HepG2 (cell line): ENCODE results near the gene GLB1L. TPM values are rescaled to one million over a fixed set of nuclear protein-coding genes. Genes with fewer than 3 reads are reported as not detected.

Experiments used
- ELF1 ChIP-seq: sonication (generic); formaldehyde crosslinking; IDR thresholded peaks from 2 replicates; pipeline ENCODE4 v1.4.0; 2020; ENCODE audit warnings: missing genetic modification reagents
- NCOA2 ChIP-seq: sonication (generic); formaldehyde crosslinking; IDR thresholded peaks from 2 replicates; pipeline ENCODE4 v1.8.0; 2022; ENCODE audit warnings: inconsistent platforms
- PRPF4 ChIP-seq: fragments of 200-400 bp; formaldehyde crosslinking; IDR thresholded peaks from 2 replicates; pipeline ENCODE4 v1.6.1; 2016; ENCODE audit warnings: low read length, low read depth; ENCODE audit not compliant: poor library complexity, severe bottlenecking
- polyA plus RNA-seq, 8 experiments: library from polyadenylated mRNA; depleted of rRNA in 3 of 8; stranded (reverse) in 7 of 8; unstranded in 1 of 8; fragments of >200 nt; fragmentation: Illumina TruSeq in 4 of 8; extraction: Trizol in 4 of 8; gene quantifications; 2 replicates each; pipeline versions ENCODE4 v1.2.1 to v1.2.3, GENCODE V29; 2011 to 2016; ENCODE audit warnings: low read depth in 4 of 8, missing spikeins in 1 of 8, mixed read lengths in 1 of 8; ENCODE audit not compliant: insufficient read depth in 1 of 8
- total RNA-seq, 5 experiments: library from RNA; depleted of rRNA; stranded (reverse); fragments of >200 nt; fragmentation: Illumina TruSeq; extraction: Trizol; gene quantifications; 2 replicates each; pipeline ENCODE4 v1.2.3, GENCODE V29; 2016; ENCODE audit warnings: low read depth in 1 of 5
- TF ChIP-seq, protein P1 (sequence below): sonication (generic); formaldehyde crosslinking; IDR thresholded peaks from 2 replicates; pipeline ENCODE4 v1.5.0; 2020; ENCODE audit warnings: mild to moderate bottlenecking, missing genetic modification reagents, moderate library complexity
- TF ChIP-seq, protein P2 (sequence below): sonication (generic); formaldehyde crosslinking; IDR thresholded peaks from 2 replicates; pipeline ENCODE4 v1.8.0; 2022; ENCODE audit warnings: mild to moderate bottlenecking, missing genetic modification reagents, moderate library complexity
- TF ChIP-seq, protein P3 (sequence below): IDR thresholded peaks from 2 replicates; pipeline ENCODE4 v1.4.0; 2020; ENCODE audit warnings: mild to moderate bottlenecking, missing genetic modification reagents

GLB1L gene
- total and polyA plus RNA-seq, 2 of the 13 experiments (the other 11 are each of a cell fraction or from before 2014, with no cell fraction given), result 6.8 to 7.3 TPM

DNA sequence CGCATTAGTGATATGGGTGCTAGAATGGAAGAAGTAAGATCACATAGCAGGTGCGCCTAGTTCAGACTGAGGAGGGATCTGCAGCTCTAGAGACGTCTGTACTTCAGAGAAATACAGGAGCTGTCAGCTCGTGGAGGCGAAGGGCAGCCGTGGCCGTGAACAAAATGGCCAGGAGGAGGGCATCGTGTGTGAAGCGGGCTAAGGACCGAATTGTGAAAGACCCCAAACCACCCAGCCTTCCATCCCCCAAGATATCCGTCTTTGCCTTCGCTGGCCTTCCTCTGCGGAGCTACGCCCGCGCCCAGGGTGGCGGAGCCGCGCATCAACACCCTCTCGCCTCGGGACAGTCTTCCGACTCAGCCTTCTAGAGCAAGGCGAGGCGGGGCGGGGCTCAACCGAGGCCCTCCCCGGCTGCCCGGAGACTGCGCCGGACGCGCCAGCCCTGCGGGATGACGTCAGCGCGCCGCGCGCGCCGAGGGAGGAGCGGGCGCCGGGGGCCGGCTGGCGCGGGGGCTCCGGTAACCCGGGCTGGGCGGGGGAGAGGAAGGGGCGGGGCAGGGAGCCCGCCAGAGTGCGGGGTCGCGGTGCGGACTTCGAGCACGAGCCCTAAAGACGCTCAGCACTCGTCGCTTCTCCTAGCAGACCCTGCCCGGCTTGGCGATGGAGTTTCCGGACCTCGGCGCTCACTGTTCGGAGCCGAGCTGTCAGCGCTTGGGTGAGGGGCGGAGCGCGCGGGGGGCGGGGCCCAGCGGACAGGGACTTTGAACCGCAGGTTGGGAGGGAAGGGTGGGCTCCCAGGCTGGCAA lies 38.7 kb downstream of the GLB1L start, which contains the start of gene ZFAND2B (continued):
- TF ChIP-seq, protein P1, sequence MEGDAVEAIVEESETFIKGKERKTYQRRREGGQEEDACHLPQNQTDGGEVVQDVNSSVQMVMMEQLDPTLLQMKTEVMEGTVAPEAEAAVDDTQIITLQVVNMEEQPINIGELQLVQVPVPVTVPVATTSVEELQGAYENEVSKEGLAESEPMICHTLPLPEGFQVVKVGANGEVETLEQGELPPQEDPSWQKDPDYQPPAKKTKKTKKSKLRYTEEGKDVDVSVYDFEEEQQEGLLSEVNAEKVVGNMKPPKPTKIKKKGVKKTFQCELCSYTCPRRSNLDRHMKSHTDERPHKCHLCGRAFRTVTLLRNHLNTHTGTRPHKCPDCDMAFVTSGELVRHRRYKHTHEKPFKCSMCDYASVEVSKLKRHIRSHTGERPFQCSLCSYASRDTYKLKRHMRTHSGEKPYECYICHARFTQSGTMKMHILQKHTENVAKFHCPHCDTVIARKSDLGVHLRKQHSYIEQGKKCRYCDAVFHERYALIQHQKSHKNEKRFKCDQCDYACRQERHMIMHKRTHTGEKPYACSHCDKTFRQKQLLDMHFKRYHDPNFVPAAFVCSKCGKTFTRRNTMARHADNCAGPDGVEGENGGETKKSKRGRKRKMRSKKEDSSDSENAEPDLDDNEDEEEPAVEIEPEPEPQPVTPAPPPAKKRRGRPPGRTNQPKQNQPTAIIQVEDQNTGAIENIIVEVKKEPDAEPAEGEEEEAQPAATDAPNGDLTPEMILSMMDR, result no peak; the same call in 1 of the 2 replicates
- TF ChIP-seq ELF1 (CRISPR knock-in tag) (no peak; the same call in none of the 2 replicates), NCOA2 (CRISPR knock-in tag) (peak; percentile 43; the same call in 1 of the 2 replicates), PRPF4 (no peak)
- TF ChIP-seq, protein P2, sequence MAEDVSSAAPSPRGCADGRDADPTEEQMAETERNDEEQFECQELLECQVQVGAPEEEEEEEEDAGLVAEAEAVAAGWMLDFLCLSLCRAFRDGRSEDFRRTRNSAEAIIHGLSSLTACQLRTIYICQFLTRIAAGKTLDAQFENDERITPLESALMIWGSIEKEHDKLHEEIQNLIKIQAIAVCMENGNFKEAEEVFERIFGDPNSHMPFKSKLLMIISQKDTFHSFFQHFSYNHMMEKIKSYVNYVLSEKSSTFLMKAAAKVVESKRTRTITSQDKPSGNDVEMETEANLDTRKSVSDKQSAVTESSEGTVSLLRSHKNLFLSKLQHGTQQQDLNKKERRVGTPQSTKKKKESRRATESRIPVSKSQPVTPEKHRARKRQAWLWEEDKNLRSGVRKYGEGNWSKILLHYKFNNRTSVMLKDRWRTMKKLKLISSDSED (CRISPR knock-in tag), result no peak
- TF ChIP-seq, protein P3, sequence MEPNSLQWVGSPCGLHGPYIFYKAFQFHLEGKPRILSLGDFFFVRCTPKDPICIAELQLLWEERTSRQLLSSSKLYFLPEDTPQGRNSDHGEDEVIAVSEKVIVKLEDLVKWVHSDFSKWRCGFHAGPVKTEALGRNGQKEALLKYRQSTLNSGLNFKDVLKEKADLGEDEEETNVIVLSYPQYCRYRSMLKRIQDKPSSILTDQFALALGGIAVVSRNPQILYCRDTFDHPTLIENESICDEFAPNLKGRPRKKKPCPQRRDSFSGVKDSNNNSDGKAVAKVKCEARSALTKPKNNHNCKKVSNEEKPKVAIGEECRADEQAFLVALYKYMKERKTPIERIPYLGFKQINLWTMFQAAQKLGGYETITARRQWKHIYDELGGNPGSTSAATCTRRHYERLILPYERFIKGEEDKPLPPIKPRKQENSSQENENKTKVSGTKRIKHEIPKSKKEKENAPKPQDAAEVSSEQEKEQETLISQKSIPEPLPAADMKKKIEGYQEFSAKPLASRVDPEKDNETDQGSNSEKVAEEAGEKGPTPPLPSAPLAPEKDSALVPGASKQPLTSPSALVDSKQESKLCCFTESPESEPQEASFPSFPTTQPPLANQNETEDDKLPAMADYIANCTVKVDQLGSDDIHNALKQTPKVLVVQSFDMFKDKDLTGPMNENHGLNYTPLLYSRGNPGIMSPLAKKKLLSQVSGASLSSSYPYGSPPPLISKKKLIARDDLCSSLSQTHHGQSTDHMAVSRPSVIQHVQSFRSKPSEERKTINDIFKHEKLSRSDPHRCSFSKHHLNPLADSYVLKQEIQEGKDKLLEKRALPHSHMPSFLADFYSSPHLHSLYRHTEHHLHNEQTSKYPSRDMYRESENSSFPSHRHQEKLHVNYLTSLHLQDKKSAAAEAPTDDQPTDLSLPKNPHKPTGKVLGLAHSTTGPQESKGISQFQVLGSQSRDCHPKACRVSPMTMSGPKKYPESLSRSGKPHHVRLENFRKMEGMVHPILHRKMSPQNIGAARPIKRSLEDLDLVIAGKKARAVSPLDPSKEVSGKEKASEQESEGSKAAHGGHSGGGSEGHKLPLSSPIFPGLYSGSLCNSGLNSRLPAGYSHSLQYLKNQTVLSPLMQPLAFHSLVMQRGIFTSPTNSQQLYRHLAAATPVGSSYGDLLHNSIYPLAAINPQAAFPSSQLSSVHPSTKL (CRISPR knock-in tag), result no peak; the same call in none of the 2 replicates
